ENCODE data around the gene AADAT. TPM values are rescaled to one million over a fixed set of nuclear protein-coding genes. Genes with fewer than 3 reads are reported as not detected.

The AADAT gene
- total RNA-seq (2022): 8.4 and 10.5 TPM in 2 replicates
- Bru-seq, nascent RNA: percentile 70 among the genes with signal in this experiment
- BruChase-seq, experiment 1, labeled RNA remaining after a 2-hour chase: percentile 72 among the genes with signal in this experiment
- percentile 65 among the genes with signal in this experiment for BruChase-seq, experiment 2, labeled RNA remaining after a 6-hour chase
- long read RNA-seq, partial matches to known transcripts: 1 of 9 reads
- long read RNA-seq, other reads (novel, unspliced or antisense): 2 of 9 reads

GRCh38 chr4:170089668-170090351 is at the start of gene AADAT:
TSS of gene AADAT (minus strand) at chr4:170089956. CDS start at chr4:170089690, 266 bp downstream.
- H3K9me3 ChIP-seq: no peaks in the 10 kb centered on the region
- ChIA-PET POLR2A (no interaction called here), CTCF (interaction anchor here (0.6 kb wide), 1 partner anchor 279 kb away, joined by 3 read pairs; no protein-coding TSS in a partner anchor)
- H3K4me1 ChIP-seq: no peaks in the 10 kb centered on the region
- intact Hi-C loops (cut with micrococcal nuclease; ENCODE audit: unreplicated experiment): loop anchor here (1.0 to 2.0 kb wide), 7 partner anchors 12 to 477 kb away; partner anchors contain the start of gene NEK1
- peak; percentile 87 to 90 for DNase-seq
- H3K4me1 Mint-ChIP-seq (ENCODE audit: low read depth, unreplicated experiment): peaks cover 7% of the 10 kb centered on the region
- H3K4me3 ChIP-seq (ENCODE audit: low read depth, low read length): peak within 1 kb of the TSS; percentile 63
- no TSS peak for BruUV-seq (replicated peaks)
- peaks cover 5% of the 10 kb centered on the region for H3K36me3 Mint-ChIP-seq (ENCODE audit: insufficient read depth, unreplicated experiment)
- H3K27ac Mint-ChIP-seq (ENCODE audit: unreplicated experiment): peak within 1 kb of the TSS; percentile 82
- H3K4me3 Mint-ChIP-seq (ENCODE audit: unreplicated experiment): peak within 1 kb of the TSS; percentile 96
- H3K27me3 Mint-ChIP-seq (ENCODE audit: insufficient read depth, unreplicated experiment): no peaks in the 10 kb centered on the region
- TF ChIP-seq CTCF (IDR thresholded peaks at IDR 0.05; ENCODE audit: insufficient read depth in 1 of 2, low read depth in 1 of 2, low read length in 1 of 2, severe bottlenecking in 1 of 2, unreplicated experiment in 1 of 2): peak; percentile 69 to 83
- no peaks in the 10 kb centered on the region for H3K27me3 ChIP-seq (replicated peaks; ENCODE audit: control insufficient read depth, insufficient read depth, low read length)
- no peaks in the 10 kb centered on the region for H3K36me3 ChIP-seq (ENCODE audit: control insufficient read depth, insufficient read depth, low read length)
- H3K9me3 Mint-ChIP-seq (ENCODE audit: unreplicated experiment): no peaks in the 10 kb centered on the region

- Histone ChIP-seq H3K4me1 (no peaks in the 10 kb centered on the region), H3K4me3 (ENCODE audit: low read depth, low read length) (no peak overlapping the region), H3K36me3 (ENCODE audit: control insufficient read depth, insufficient read depth, low read length) (no peaks in the 10 kb centered on the region), H3K9me3 (no peaks in the 10 kb centered on the region), H3K27me3 (replicated peaks; ENCODE audit: control insufficient read depth, insufficient read depth, low read length) (no peaks in the 10 kb centered on the region)
- POLR2A ChIA-PET: no interaction called here
- peak; percentile 68 to 75 for TF ChIP-seq CTCF (IDR thresholded peaks at IDR 0.05; ENCODE audit: insufficient read depth in 1 of 2, low read depth in 1 of 2, low read length in 1 of 2, severe bottlenecking in 1 of 2, unreplicated experiment in 1 of 2)
- peaks cover 6% of the 10 kb centered on the region for H3K4me1 Mint-ChIP-seq (ENCODE audit: low read depth, unreplicated experiment)
- H3K4me3 Mint-ChIP-seq (ENCODE audit: unreplicated experiment): no peak overlapping the region
- BruUV-seq (replicated peaks): no TSS peak
- intact Hi-C loops (cut with micrococcal nuclease; ENCODE audit: unreplicated experiment): loop anchor here (1.0 kb wide), 2 partner anchors 121 to 236 kb away; no protein-coding TSS in a partner anchor
- peaks cover 1% of the 10 kb centered on the region for H3K9me3 Mint-ChIP-seq (ENCODE audit: unreplicated experiment)
- H3K27ac Mint-ChIP-seq (ENCODE audit: unreplicated experiment): no peak overlapping the region
- CTCF ChIA-PET: no interaction called here
- peaks cover 6% of the 10 kb centered on the region for H3K27me3 Mint-ChIP-seq (ENCODE audit: insufficient read depth, unreplicated experiment)
- no peaks in the 10 kb centered on the region for H3K36me3 Mint-ChIP-seq (ENCODE audit: insufficient read depth, unreplicated experiment)
- DNase-seq: peak; percentile 69 to 74
Observed at GRCh38 chr4:170138580-170139194, 48.9 kb upstream of the AADAT start.

GRCh38 chr4:170137927-170138326 is 48.2 kb upstream of the AADAT start:
- H3K4me3 ChIP-seq (ENCODE audit: low read depth, low read length): no peak overlapping the region
- no peaks in the 10 kb centered on the region for H3K4me1 ChIP-seq
- no peaks in the 10 kb centered on the region for H3K27me3 ChIP-seq (replicated peaks; ENCODE audit: control insufficient read depth, insufficient read depth, low read length)
- peaks cover 6% of the 10 kb centered on the region for H3K27me3 Mint-ChIP-seq (ENCODE audit: insufficient read depth, unreplicated experiment)
- no peaks in the 10 kb centered on the region for H3K36me3 ChIP-seq (ENCODE audit: control insufficient read depth, insufficient read depth, low read length)
- ChIA-PET CTCF (interaction anchor here (1.1 kb wide), 1 partner anchor 122 kb away, joined by 3 read pairs; no protein-coding TSS in a partner anchor), POLR2A (no interaction called here)
- H3K9me3 Mint-ChIP-seq (ENCODE audit: unreplicated experiment): peaks cover 9% of the 10 kb centered on the region
- H3K9me3 ChIP-seq: peaks cover 3% of the 10 kb centered on the region; the same call in 1 of the 2 replicates
- DNase-seq: no peak
- H3K27ac Mint-ChIP-seq (ENCODE audit: unreplicated experiment): no peak overlapping the region
- BruUV-seq (replicated peaks): no TSS peak
- intact Hi-C loops (cut with micrococcal nuclease; ENCODE audit: unreplicated experiment): loop anchor here (1.0 kb wide), 2 partner anchors 121 to 236 kb away; no protein-coding TSS in a partner anchor
- H3K4me1 Mint-ChIP-seq (ENCODE audit: low read depth, unreplicated experiment): peaks cover 6% of the 10 kb centered on the region
- H3K4me3 Mint-ChIP-seq (ENCODE audit: unreplicated experiment): no peak overlapping the region
- no peaks in the 10 kb centered on the region for H3K36me3 Mint-ChIP-seq (ENCODE audit: insufficient read depth, unreplicated experiment)
- no peak for TF ChIP-seq CTCF (IDR thresholded peaks at IDR 0.05; ENCODE audit: insufficient read depth in 1 of 2, low read depth in 1 of 2, low read length in 1 of 2, severe bottlenecking in 1 of 2, unreplicated experiment in 1 of 2)
